ENCODE measurements around the gene CPNE5. TPM values are rescaled to one million over a fixed set of nuclear protein-coding genes. Genes with fewer than 3 reads are reported as not detected.
A peak's percentile ranks its signal among the peaks of the same experiment; 100 is the strongest.

CPNE5 gene
- total RNA-seq, 1 donor from 2014 or later, result 2.9 TPM

DNA sequence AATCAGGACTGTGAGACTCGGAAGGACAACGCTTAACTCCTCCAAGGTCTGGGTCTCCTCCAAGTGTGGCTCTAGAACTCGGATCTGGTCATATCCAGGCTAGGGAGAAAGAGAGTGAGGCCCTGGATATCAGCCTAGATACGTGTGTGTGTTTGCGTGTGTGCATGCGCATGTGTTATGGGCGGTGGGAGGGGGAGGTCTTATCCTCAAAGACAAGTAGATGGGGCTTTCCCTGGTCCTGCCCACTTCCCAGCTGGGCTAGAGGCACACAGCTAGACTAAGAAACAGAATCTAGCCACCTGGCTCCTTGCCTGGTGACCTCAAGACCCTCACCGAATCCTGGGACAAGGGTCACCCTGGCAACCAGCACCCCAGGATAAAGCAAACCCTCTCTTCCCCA, 13.2 kb downstream of the CPNE5 start:
- Mint-ChIP-seq H3K36me3 (ENCODE audit: unreplicated experiment) (no peaks in the 10 kb centered on the region), H3K27me3 (ENCODE audit: unreplicated experiment) (peaks cover 9% of the 10 kb centered on the region), H3K9me3 (ENCODE audit: unreplicated experiment) (peaks cover 12% of the 10 kb centered on the region), H3K27ac (ENCODE audit: unreplicated experiment) (no peak overlapping the region), H3K4me1 (ENCODE audit: low read depth, unreplicated experiment) (peaks cover 39% of the 10 kb centered on the region), H3K4me3 (ENCODE audit: unreplicated experiment) (no peak overlapping the region)
- TF ChIP-seq, protein P1, sequence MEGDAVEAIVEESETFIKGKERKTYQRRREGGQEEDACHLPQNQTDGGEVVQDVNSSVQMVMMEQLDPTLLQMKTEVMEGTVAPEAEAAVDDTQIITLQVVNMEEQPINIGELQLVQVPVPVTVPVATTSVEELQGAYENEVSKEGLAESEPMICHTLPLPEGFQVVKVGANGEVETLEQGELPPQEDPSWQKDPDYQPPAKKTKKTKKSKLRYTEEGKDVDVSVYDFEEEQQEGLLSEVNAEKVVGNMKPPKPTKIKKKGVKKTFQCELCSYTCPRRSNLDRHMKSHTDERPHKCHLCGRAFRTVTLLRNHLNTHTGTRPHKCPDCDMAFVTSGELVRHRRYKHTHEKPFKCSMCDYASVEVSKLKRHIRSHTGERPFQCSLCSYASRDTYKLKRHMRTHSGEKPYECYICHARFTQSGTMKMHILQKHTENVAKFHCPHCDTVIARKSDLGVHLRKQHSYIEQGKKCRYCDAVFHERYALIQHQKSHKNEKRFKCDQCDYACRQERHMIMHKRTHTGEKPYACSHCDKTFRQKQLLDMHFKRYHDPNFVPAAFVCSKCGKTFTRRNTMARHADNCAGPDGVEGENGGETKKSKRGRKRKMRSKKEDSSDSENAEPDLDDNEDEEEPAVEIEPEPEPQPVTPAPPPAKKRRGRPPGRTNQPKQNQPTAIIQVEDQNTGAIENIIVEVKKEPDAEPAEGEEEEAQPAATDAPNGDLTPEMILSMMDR (IDR thresholded peaks at IDR 0.05; ENCODE audit: partially characterized antibody, unreplicated experiment), result no peak
- no peak for DNase-seq

DNA sequence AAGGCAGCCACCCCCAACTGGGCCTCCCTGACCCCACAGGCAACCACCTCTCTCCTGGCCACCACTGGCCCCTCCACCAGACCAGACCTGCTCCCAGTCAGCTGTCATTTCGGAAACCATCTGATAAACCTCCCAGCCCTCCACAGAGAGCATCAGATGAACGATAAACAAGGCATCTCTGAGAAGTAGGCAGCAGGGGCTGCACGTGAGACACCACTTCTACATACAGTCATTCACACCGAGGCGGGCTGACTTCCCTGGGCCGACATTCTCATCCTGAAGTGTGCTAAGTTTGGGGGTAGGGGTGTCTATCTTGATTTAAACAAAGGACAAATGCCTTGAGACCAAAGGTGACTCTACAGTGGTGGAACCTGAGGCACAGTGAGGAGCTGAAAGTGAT, 13.8 kb downstream of the CPNE5 start:
- no peak for DNase-seq
- H3K9me3 Mint-ChIP-seq (ENCODE audit: unreplicated experiment), result peaks cover 12% of the 10 kb centered on the region
- peak overlapping the region; percentile 33 for H3K27ac Mint-ChIP-seq (ENCODE audit: unreplicated experiment)
- H3K4me1 Mint-ChIP-seq (ENCODE audit: low read depth, unreplicated experiment), result peaks cover 41% of the 10 kb centered on the region
- peaks cover 11% of the 10 kb centered on the region for H3K27me3 Mint-ChIP-seq (ENCODE audit: unreplicated experiment)
- TF ChIP-seq, protein P1 (IDR thresholded peaks at IDR 0.05; ENCODE audit: partially characterized antibody, unreplicated experiment), result no peak
- no peaks in the 10 kb centered on the region for H3K36me3 Mint-ChIP-seq (ENCODE audit: unreplicated experiment)
- peak overlapping the region; percentile 20 for H3K4me3 Mint-ChIP-seq (ENCODE audit: unreplicated experiment)

DNA sequence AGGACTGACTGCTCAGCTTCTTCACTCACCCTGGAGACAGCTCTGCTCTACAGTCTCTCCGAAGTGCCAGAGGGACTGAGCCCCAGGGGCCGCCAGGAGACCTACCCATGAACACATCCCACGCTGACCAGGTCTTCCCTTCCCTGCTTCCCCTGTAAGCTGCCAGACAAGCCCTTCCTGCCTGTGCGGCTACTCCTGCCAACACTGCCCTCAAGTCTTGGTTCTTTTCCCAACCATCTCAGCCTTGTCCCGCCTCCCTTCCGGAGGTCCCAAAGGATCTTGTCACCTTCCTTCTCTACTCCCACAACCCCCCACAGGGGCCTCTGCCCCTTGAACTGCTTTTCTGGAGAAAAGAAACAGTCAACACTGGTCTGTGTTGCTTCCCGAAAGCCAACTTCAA, 15.0 kb downstream of the CPNE5 start:
- Mint-ChIP-seq H3K27ac (ENCODE audit: unreplicated experiment) (no peak overlapping the region), H3K36me3 (ENCODE audit: unreplicated experiment) (no peaks in the 10 kb centered on the region), H3K4me1 (ENCODE audit: low read depth, unreplicated experiment) (peaks cover 45% of the 10 kb centered on the region), H3K27me3 (ENCODE audit: unreplicated experiment) (peaks cover 11% of the 10 kb centered on the region), H3K4me3 (ENCODE audit: unreplicated experiment) (no peak overlapping the region), H3K9me3 (ENCODE audit: unreplicated experiment) (peaks cover 12% of the 10 kb centered on the region)
- no peak for DNase-seq
- TF ChIP-seq, protein P1 (IDR thresholded peaks at IDR 0.05; ENCODE audit: partially characterized antibody, unreplicated experiment), result no peak

DNA sequence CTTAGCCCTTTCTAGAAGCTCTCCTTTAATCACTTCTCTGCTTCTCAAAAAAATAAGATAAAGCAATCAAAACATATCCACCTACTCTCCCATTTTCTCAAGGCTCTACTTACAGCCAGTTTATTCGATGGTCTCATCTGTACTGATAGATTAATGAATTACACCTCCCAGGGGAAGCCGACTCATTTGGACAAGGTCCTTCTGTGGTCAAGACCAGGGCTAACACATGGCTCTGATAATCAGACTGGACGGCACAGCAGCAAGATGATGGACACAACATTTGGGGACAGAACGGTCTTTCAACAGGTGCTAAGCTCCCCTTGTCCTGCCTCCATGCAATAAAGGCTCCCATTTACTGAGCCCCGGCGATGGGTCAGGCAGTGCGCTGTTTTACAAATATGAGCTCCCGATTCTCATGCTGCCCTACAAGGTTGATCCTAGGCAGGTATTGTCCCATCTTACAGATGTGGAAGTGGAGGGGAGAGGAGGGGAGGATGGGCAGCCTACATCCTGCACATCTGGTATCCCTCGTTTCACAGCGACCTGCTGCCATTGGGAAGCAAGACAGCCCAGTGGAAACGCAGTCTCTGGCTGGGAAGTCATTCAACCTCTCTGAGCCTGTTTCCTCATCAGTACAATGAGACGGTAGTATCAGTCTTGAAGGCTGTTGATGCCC, 15.7 kb downstream of the CPNE5 start:
- peaks cover 9% of the 10 kb centered on the region for H3K9me3 Mint-ChIP-seq (ENCODE audit: unreplicated experiment)
- peaks cover 45% of the 10 kb centered on the region for H3K4me1 Mint-ChIP-seq (ENCODE audit: low read depth, unreplicated experiment)
- peak overlapping the region; percentile 3 for H3K27ac Mint-ChIP-seq (ENCODE audit: unreplicated experiment)
- H3K36me3 Mint-ChIP-seq (ENCODE audit: unreplicated experiment), result no peaks in the 10 kb centered on the region
- H3K27me3 Mint-ChIP-seq (ENCODE audit: unreplicated experiment), result peaks cover 11% of the 10 kb centered on the region
- peak overlapping the region; percentile 7 for H3K4me3 Mint-ChIP-seq (ENCODE audit: unreplicated experiment)
- TF ChIP-seq, protein P1 (IDR thresholded peaks at IDR 0.05; ENCODE audit: partially characterized antibody, unreplicated experiment), result no peak
- no peak for DNase-seq

DNA sequence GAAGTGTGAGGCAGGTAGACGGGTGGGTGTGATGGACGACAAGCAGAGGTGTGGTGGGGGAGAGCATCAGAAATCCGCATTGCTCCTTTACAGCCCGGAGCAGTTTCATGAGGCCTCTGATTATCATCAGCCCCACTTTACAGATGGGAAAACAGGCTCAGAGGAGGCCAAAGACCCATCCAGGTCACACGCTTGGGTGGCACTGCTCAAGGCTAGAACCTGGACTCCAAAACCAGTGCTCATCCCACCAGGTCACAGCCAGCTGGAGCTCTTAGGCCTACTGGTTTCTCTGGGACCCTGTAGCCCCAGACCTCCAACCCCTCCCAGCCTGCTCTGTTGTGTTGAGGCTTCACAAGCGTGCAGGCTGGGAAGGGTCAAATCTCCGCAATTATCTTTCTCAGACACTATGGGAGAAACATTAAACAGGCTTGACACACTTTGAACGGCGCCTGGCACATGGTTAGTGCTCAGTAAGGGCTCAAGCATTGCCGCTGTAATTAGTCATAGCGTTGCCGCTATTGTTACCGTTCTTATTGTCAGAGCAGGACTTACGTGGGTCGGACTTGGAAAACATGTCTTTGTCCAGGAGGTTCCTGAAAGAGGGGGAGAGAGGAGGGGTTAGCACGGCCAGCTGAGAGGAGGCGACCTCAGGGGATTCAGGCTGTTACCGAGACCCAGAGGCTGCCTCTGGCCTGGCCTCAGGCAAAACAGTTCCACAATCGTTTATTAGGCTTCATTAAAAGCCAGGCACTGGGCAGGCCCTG, 16.6 kb downstream of the CPNE5 start:
- TF ChIP-seq, protein P1 (IDR thresholded peaks at IDR 0.05; ENCODE audit: partially characterized antibody, unreplicated experiment), result no peak
- Mint-ChIP-seq H3K36me3 (ENCODE audit: unreplicated experiment) (no peaks in the 10 kb centered on the region), H3K9me3 (ENCODE audit: unreplicated experiment) (peaks cover 10% of the 10 kb centered on the region), H3K4me3 (ENCODE audit: unreplicated experiment) (peak overlapping the region; percentile 19), H3K27ac (ENCODE audit: unreplicated experiment) (peak overlapping the region; percentile 4), H3K27me3 (ENCODE audit: unreplicated experiment) (peaks cover 11% of the 10 kb centered on the region), H3K4me1 (ENCODE audit: low read depth, unreplicated experiment) (peaks cover 50% of the 10 kb centered on the region)
- peak; percentile 70 for DNase-seq

Data from glutamatergic neuron (in vitro differentiated cells).